Measurements from ENCODE around the gene CLEC16A.

CLEC16A gene

GRCh38 chr16:11144122-11144521 lies 199.8 kb downstream of the CLEC16A start:
- no peak for DNase-seq

GRCh38 chr16:11145173-11145818 lies 200.9 kb downstream of the CLEC16A start:
- no peak for DNase-seq

- no peak for DNase-seq
Observed at GRCh38 chr16:11145819-11146211, 201.5 kb downstream of the CLEC16A start.

- DNase-seq = no peak
Observed at GRCh38 chr16:11147033-11147753, 202.8 kb downstream of the CLEC16A start.

GRCh38 chr16:11147754-11148444 lies 203.5 kb downstream of the CLEC16A start:
- no peak for DNase-seq

GRCh38 chr16:11149011-11149616 lies 204.8 kb downstream of the CLEC16A start:
- DNase-seq = no peak

- no peak for DNase-seq
Observed at GRCh38 chr16:11150190-11150589, 205.8 kb downstream of the CLEC16A start.

- DNase-seq = no peak
Observed at GRCh38 chr16:11151156-11151884, 207.0 kb downstream of the CLEC16A start.

GRCh38 chr16:11151885-11152629 lies 207.7 kb downstream of the CLEC16A start:
- no peak for DNase-seq

- no peak for DNase-seq
Observed at GRCh38 chr16:11152677-11153331, 208.4 kb downstream of the CLEC16A start.

- no peak for DNase-seq
Observed at GRCh38 chr16:11155284-11155806, 211.0 kb downstream of the CLEC16A start.

- DNase-seq = no peak
Observed at GRCh38 chr16:11156401-11156800, 212.0 kb downstream of the CLEC16A start.

- no peak for DNase-seq
Observed at GRCh38 chr16:11157143-11157542, 212.8 kb downstream of the CLEC16A start.

GRCh38 chr16:11158018-11158417 lies 213.7 kb downstream of the CLEC16A start:
- DNase-seq = no peak

- no peak for DNase-seq
Observed at GRCh38 chr16:11159282-11159681, 214.9 kb downstream of the CLEC16A start.

GRCh38 chr16:11160676-11161115 lies 216.3 kb downstream of the CLEC16A start:
- peak; percentile 17 for DNase-seq

GRCh38 chr16:11161439-11161838 lies 217.1 kb downstream of the CLEC16A start:
- no peak for DNase-seq

GRCh38 chr16:11161974-11162373 lies 217.6 kb downstream of the CLEC16A start:
- no peak for DNase-seq

GRCh38 chr16:11162586-11163268 lies 218.4 kb downstream of the CLEC16A start:
- DNase-seq = no peak

GRCh38 chr16:11163761-11164261 lies 219.4 kb downstream of the CLEC16A start:
- no peak for DNase-seq

Data from fibroblast of skin of back (primary cell).